Measurements from ENCODE around the gene NECTIN1.

NECTIN1 gene

GRCh38 chr11:119711476-119711875, 17.5 kb downstream of the NECTIN1 start:
- Histone ChIP-seq H3K9me3 (ENCODE audit: control insufficient read depth in 2 of 2, low read length in 2 of 2) (no peaks in the 10 kb centered on the region), H3K9ac (ENCODE audit: low read length in 2 of 2) (no peak overlapping the region), H3K27me3 (ENCODE audit: control insufficient read depth in 1 of 2, insufficient read depth in 2 of 2, low read length in 2 of 2) (no peaks in the 10 kb centered on the region), H3K27ac (ENCODE audit: low read length) (no peak overlapping the region), H3K4me3 (ENCODE audit: low read length in 2 of 2) (no peak overlapping the region), H3K4me1 (ENCODE audit: control insufficient read depth, insufficient read depth, low read length) (no peaks in the 10 kb centered on the region), H3K36me3 (ENCODE audit: control insufficient read depth in 2 of 2, insufficient read depth in 2 of 2, low read length in 2 of 2) (no peaks in the 10 kb centered on the region)

GRCh38 chr11:119710417-119710816, 18.6 kb downstream of the NECTIN1 start:
- Histone ChIP-seq H3K4me1 (ENCODE audit: control insufficient read depth, insufficient read depth, low read length) (no peaks in the 10 kb centered on the region), H3K36me3 (ENCODE audit: control insufficient read depth in 2 of 2, insufficient read depth in 2 of 2, low read length in 2 of 2) (no peaks in the 10 kb centered on the region), H3K9me3 (ENCODE audit: control insufficient read depth in 2 of 2, low read length in 2 of 2) (no peaks in the 10 kb centered on the region), H3K27ac (ENCODE audit: low read length) (no peak overlapping the region), H3K4me3 (ENCODE audit: low read length in 2 of 2) (no peak overlapping the region), H3K27me3 (ENCODE audit: control insufficient read depth in 1 of 2, insufficient read depth in 2 of 2, low read length in 2 of 2) (no peaks in the 10 kb centered on the region), H3K9ac (ENCODE audit: low read length in 2 of 2) (no peak overlapping the region)

GRCh38 chr11:119709638-119710346, 19.2 kb downstream of the NECTIN1 start:
- no peaks in the 10 kb centered on the region for H3K36me3 ChIP-seq (ENCODE audit: control insufficient read depth in 2 of 2, insufficient read depth in 2 of 2, low read length in 2 of 2)
- no peaks in the 10 kb centered on the region for H3K4me1 ChIP-seq (ENCODE audit: control insufficient read depth, insufficient read depth, low read length)
- H3K9ac ChIP-seq (ENCODE audit: low read length in 2 of 2), result no peak overlapping the region
- H3K9me3 ChIP-seq (ENCODE audit: control insufficient read depth in 2 of 2, low read length in 2 of 2), result no peaks in the 10 kb centered on the region
- H3K27me3 ChIP-seq (ENCODE audit: control insufficient read depth in 1 of 2, insufficient read depth in 2 of 2, low read length in 2 of 2), result no peaks in the 10 kb centered on the region
- H3K4me3 ChIP-seq (ENCODE audit: low read length in 2 of 2), result no peak overlapping the region
- no peak overlapping the region for H3K27ac ChIP-seq (ENCODE audit: low read length)

- H3K27ac ChIP-seq (ENCODE audit: low read length), result no peak overlapping the region
Observed at GRCh38 chr11:119709171-119709570, 19.8 kb downstream of the NECTIN1 start.

GRCh38 chr11:119708384-119708783, 20.6 kb downstream of the NECTIN1 start:
- Histone ChIP-seq H3K4me1 (ENCODE audit: control insufficient read depth, insufficient read depth, low read length) (no peaks in the 10 kb centered on the region), H3K9me3 (ENCODE audit: control insufficient read depth in 2 of 2, low read length in 2 of 2) (no peaks in the 10 kb centered on the region), H3K36me3 (ENCODE audit: control insufficient read depth in 2 of 2, insufficient read depth in 2 of 2, low read length in 2 of 2) (no peaks in the 10 kb centered on the region), H3K27ac (ENCODE audit: low read length) (no peak overlapping the region), H3K9ac (ENCODE audit: low read length in 2 of 2) (no peak overlapping the region), H3K27me3 (ENCODE audit: control insufficient read depth in 1 of 2, insufficient read depth in 2 of 2, low read length in 2 of 2) (no peaks in the 10 kb centered on the region), H3K4me3 (ENCODE audit: low read length in 2 of 2) (no peak overlapping the region)

More at GRCh38 chr11:119709171-119709570, 19.8 kb downstream of the NECTIN1 start:
- H3K4me3 ChIP-seq (ENCODE audit: low read length in 2 of 2), result no peak overlapping the region
- H3K27me3 ChIP-seq (ENCODE audit: control insufficient read depth in 1 of 2, insufficient read depth in 2 of 2, low read length in 2 of 2), result no peaks in the 10 kb centered on the region
- H3K9ac ChIP-seq (ENCODE audit: low read length in 2 of 2), result no peak overlapping the region
- no peaks in the 10 kb centered on the region for H3K9me3 ChIP-seq (ENCODE audit: control insufficient read depth in 2 of 2, low read length in 2 of 2)
- H3K36me3 ChIP-seq (ENCODE audit: control insufficient read depth in 2 of 2, insufficient read depth in 2 of 2, low read length in 2 of 2), result no peaks in the 10 kb centered on the region
- H3K4me1 ChIP-seq (ENCODE audit: control insufficient read depth, insufficient read depth, low read length), result no peaks in the 10 kb centered on the region

- Histone ChIP-seq H3K9me3 (ENCODE audit: control insufficient read depth in 2 of 2, low read length in 2 of 2) (no peaks in the 10 kb centered on the region), H3K27ac (ENCODE audit: low read length) (no peak overlapping the region)
Observed at GRCh38 chr11:119706887-119707286, 22.1 kb downstream of the NECTIN1 start.

GRCh38 chr11:119706029-119706428, 23.0 kb downstream of the NECTIN1 start:
- H3K36me3 ChIP-seq (ENCODE audit: control insufficient read depth in 2 of 2, insufficient read depth in 2 of 2, low read length in 2 of 2), result no peaks in the 10 kb centered on the region
- no peaks in the 10 kb centered on the region for H3K9me3 ChIP-seq (ENCODE audit: control insufficient read depth in 2 of 2, low read length in 2 of 2)
- H3K27ac ChIP-seq (ENCODE audit: low read length), result no peak overlapping the region
- no peaks in the 10 kb centered on the region for H3K27me3 ChIP-seq (ENCODE audit: control insufficient read depth in 1 of 2, insufficient read depth in 2 of 2, low read length in 2 of 2)
- H3K9ac ChIP-seq (ENCODE audit: low read length in 2 of 2), result no peak overlapping the region
- no peak overlapping the region for H3K4me3 ChIP-seq (ENCODE audit: low read length in 2 of 2)
- H3K4me1 ChIP-seq (ENCODE audit: control insufficient read depth, insufficient read depth, low read length), result no peaks in the 10 kb centered on the region

More at GRCh38 chr11:119706887-119707286, 22.1 kb downstream of the NECTIN1 start:
- Histone ChIP-seq H3K9ac (ENCODE audit: low read length in 2 of 2) (no peak overlapping the region), H3K36me3 (ENCODE audit: control insufficient read depth in 2 of 2, insufficient read depth in 2 of 2, low read length in 2 of 2) (no peaks in the 10 kb centered on the region), H3K27me3 (ENCODE audit: control insufficient read depth in 1 of 2, insufficient read depth in 2 of 2, low read length in 2 of 2) (no peaks in the 10 kb centered on the region), H3K4me1 (ENCODE audit: control insufficient read depth, insufficient read depth, low read length) (no peaks in the 10 kb centered on the region), H3K4me3 (ENCODE audit: low read length in 2 of 2) (no peak overlapping the region)

GRCh38 chr11:119705362-119705761, 23.6 kb downstream of the NECTIN1 start:
- no peaks in the 10 kb centered on the region for H3K36me3 ChIP-seq (ENCODE audit: control insufficient read depth in 2 of 2, insufficient read depth in 2 of 2, low read length in 2 of 2)
- no peak overlapping the region for H3K4me3 ChIP-seq (ENCODE audit: low read length in 2 of 2)
- no peaks in the 10 kb centered on the region for H3K4me1 ChIP-seq (ENCODE audit: control insufficient read depth, insufficient read depth, low read length)
- no peaks in the 10 kb centered on the region for H3K27me3 ChIP-seq (ENCODE audit: control insufficient read depth in 1 of 2, insufficient read depth in 2 of 2, low read length in 2 of 2)
- no peak overlapping the region for H3K9ac ChIP-seq (ENCODE audit: low read length in 2 of 2)
- H3K9me3 ChIP-seq (ENCODE audit: control insufficient read depth in 2 of 2, low read length in 2 of 2), result no peaks in the 10 kb centered on the region
- H3K27ac ChIP-seq (ENCODE audit: low read length), result no peak overlapping the region

GRCh38 chr11:119704849-119705248, 24.2 kb downstream of the NECTIN1 start:
- H3K27ac ChIP-seq (ENCODE audit: low read length), result no peak overlapping the region
- H3K4me3 ChIP-seq (ENCODE audit: low read length in 2 of 2), result no peak overlapping the region
- no peaks in the 10 kb centered on the region for H3K9me3 ChIP-seq (ENCODE audit: control insufficient read depth in 2 of 2, low read length in 2 of 2)
- H3K4me1 ChIP-seq (ENCODE audit: control insufficient read depth, insufficient read depth, low read length), result no peaks in the 10 kb centered on the region
- H3K9ac ChIP-seq (ENCODE audit: low read length in 2 of 2), result no peak overlapping the region
- H3K27me3 ChIP-seq (ENCODE audit: control insufficient read depth in 1 of 2, insufficient read depth in 2 of 2, low read length in 2 of 2), result no peaks in the 10 kb centered on the region
- no peaks in the 10 kb centered on the region for H3K36me3 ChIP-seq (ENCODE audit: control insufficient read depth in 2 of 2, insufficient read depth in 2 of 2, low read length in 2 of 2)

- H3K4me3 ChIP-seq (ENCODE audit: low read length in 2 of 2), result no peak overlapping the region
- no peak overlapping the region for H3K9ac ChIP-seq (ENCODE audit: low read length in 2 of 2)
- no peak overlapping the region for H3K27ac ChIP-seq (ENCODE audit: low read length)
- no peaks in the 10 kb centered on the region for H3K9me3 ChIP-seq (ENCODE audit: control insufficient read depth in 2 of 2, low read length in 2 of 2)
- peaks cover 3% of the 10 kb centered on the region for H3K4me1 ChIP-seq (ENCODE audit: control insufficient read depth, insufficient read depth, low read length)
- H3K36me3 ChIP-seq (ENCODE audit: control insufficient read depth in 2 of 2, insufficient read depth in 2 of 2, low read length in 2 of 2), result no peaks in the 10 kb centered on the region
- H3K27me3 ChIP-seq (ENCODE audit: control insufficient read depth in 1 of 2, insufficient read depth in 2 of 2, low read length in 2 of 2), result no peaks in the 10 kb centered on the region
Observed at GRCh38 chr11:119701591-119702549, 27.1 kb downstream of the NECTIN1 start.

Data from stomach smooth muscle (tissue), 2 donors.